ENCODE data around the gene COL27A1. TPM values are rescaled to one million over a fixed set of nuclear protein-coding genes. Genes with fewer than 3 reads are reported as not detected.

COL27A1 gene
- total RNA-seq, 1 donor from 2014 or later: 9.3 TPM

DNA sequence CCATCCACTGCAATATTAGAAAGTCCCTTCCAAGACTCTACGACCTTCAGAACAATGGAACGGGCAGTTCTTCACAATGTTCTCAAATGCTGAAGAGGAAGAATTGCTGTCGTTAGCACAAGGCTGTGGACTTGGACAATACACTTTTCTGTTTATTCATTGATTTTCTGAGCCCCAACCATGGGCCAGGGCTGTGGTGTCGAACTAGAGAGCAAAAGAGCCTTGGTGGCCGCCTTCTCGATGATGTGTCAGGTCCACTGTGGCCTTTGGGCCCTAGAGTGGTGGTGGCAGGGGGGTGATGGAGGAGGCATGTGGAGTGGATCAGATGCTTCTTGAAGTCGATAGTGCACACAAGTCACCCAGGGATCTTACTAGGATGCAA, 37.7 kb upstream of the COL27A1 start:
- TF ChIP-seq, protein P1, sequence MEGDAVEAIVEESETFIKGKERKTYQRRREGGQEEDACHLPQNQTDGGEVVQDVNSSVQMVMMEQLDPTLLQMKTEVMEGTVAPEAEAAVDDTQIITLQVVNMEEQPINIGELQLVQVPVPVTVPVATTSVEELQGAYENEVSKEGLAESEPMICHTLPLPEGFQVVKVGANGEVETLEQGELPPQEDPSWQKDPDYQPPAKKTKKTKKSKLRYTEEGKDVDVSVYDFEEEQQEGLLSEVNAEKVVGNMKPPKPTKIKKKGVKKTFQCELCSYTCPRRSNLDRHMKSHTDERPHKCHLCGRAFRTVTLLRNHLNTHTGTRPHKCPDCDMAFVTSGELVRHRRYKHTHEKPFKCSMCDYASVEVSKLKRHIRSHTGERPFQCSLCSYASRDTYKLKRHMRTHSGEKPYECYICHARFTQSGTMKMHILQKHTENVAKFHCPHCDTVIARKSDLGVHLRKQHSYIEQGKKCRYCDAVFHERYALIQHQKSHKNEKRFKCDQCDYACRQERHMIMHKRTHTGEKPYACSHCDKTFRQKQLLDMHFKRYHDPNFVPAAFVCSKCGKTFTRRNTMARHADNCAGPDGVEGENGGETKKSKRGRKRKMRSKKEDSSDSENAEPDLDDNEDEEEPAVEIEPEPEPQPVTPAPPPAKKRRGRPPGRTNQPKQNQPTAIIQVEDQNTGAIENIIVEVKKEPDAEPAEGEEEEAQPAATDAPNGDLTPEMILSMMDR (IDR thresholded peaks at IDR 0.05): no peak
- no peaks in the 10 kb centered on the region for H3K27me3 ChIP-seq
- no peak for DNase-seq (ENCODE audit: low spot score in 2 of 2)
- no peaks in the 10 kb centered on the region for H3K36me3 ChIP-seq
- H3K4me3 ChIP-seq: no peak overlapping the region
- H3K9me3 ChIP-seq: no peaks in the 10 kb centered on the region
- peaks cover 0 to 21% of the 10 kb centered on the region in 2 donors for H3K4me1 ChIP-seq
- no peak overlapping the region for H3K27ac ChIP-seq
- intact Hi-C loops (cut with DNase I): no loop called here

DNA sequence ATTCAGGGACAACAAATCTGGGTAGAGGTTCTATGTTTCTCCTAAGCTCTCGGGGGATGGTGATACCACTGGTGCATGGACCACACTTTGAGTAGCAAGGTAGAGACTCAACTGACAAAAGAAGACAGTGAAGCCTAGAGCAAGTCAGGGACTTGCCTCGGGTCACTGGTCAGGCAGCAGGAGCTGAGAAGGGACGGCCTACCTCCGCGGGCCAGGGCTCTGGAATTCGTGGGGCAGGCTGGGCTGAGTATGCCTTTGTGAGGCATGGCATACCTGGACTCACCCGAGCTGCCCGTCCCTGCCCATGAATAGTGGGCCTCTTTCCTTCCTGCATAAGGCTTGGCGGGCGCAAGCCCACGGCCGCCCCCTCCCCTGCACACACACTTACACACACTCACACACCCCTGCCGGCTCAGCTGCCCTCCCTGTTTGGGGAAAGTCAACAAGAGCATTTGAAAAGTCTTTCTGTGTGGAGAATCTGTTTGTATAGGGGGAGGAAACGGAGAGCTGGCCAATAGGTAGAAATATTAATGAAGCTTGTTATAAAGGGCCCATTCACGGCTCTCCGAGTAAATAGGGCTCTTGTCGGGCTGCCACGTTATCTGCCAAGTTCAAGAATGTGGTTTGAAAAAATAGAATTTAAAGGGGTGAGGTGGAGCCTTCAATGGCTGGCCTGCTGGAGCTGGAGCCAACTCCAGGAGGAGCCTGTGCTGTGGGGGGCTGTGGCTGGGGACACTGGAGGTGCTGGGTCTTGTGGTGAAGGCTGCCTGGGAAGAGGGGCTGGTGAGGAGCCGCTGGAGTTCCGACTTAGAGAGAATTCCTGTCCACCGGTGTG, 37.1 kb upstream of the COL27A1 start:
- no peak overlapping the region for H3K27ac ChIP-seq
- DNase-seq (ENCODE audit: low spot score in 2 of 2): no peak
- no peaks in the 10 kb centered on the region for H3K36me3 ChIP-seq
- TF ChIP-seq, protein P1 (IDR thresholded peaks at IDR 0.05): no peak
- intact Hi-C loops (cut with DNase I): no loop called here
- H3K27me3 ChIP-seq: no peaks in the 10 kb centered on the region
- no peaks in the 10 kb centered on the region for H3K9me3 ChIP-seq
- H3K4me3 ChIP-seq: no peak overlapping the region
- H3K4me1 ChIP-seq: peaks cover 0 to 15% of the 10 kb centered on the region in 2 donors

DNA sequence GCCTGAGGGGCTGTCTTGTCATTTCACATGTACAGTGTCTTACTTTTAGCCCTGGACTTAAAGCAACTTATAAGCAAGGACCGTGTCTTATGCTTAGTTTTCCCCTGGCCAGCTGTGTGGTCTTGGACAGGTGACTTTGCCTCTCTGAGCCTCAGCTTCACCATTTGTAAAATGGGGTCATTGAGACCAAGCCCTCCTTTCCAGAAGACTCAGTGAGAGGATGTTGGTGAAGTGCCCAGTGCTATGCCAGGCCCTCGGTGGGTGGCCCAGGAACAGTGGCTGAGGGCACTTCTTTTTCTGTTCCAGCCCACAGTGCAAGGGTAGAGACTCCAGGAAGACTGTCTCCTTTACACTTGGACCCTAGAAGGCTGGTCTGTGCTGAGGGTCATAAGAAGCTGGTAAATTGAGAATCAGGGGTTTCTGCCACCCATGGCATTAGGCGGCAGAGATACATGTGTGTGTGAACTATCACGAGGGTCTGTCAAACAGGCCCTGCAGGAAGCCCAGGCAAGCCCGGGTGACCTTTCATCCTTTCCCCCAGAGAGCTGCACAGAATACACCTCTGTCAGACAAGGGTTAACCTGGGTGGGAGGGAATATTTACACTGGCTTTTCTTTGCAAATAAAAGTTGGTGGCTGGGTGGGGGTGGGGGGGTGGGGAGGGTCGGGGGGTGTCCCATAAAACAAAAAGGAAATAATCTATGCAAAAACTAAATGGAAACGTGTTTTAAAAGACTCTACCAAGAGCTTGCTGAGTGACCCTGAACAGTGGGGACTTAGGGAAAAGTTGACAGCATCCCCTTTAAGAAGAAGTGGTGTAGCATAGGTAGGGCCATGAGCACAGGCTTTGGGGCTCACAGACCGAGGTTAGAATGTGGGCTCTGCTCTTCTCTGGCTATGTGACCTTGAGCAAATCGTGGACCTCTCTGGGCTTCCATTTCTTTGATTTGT, 35.8 kb upstream of the COL27A1 start:
- no peak for DNase-seq (ENCODE audit: low spot score in 2 of 2)
- intact Hi-C loops (cut with DNase I): no loop called here
- no peak overlapping the region for H3K27ac ChIP-seq

DNA sequence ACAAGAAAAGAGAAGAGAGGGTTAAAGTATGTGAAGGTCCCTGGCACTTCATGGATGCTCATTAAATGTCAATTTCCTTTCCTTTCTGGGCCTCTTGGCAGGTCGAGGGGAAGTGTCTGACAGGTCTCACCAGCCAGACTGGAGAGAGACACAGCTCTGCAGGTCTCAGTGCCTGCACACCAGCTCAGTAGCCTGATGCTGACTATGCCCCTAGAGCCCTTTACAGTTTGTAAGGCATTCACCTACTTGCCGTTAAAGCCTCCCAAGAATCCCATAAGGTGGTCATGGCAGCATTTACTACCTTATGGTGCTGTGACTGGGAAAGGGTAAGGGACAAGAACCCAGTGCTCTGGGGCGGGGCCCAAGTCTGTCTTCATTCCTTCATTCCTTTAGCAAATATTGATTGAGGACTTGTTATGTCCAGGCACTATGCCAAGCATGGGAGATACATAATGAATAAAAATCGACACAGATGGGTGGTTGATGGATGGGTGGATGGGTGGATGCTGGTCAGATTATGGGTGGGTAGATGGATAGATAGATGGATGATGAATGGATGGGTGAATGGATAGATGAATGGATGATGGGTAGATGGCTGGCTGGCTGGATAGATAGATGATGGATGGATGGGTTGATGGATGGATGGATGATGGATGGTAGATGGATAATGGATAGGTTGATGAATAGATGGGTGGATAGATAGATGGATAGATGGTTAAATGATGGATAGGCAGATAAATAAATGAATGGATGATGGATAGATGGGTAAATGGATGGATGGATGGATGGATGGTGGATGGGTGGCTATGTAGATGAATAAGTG, 34.9 kb upstream of the COL27A1 start:
- intact Hi-C loops (cut with DNase I): no loop called here
- Histone ChIP-seq H3K4me1 (peaks cover 0 to 7% of the 10 kb centered on the region in 2 donors), H3K27ac (no peak overlapping the region), H3K27me3 (no peaks in the 10 kb centered on the region), H3K9me3 (no peaks in the 10 kb centered on the region), H3K36me3 (no peaks in the 10 kb centered on the region), H3K4me3 (no peak overlapping the region)
- DNase-seq (ENCODE audit: low spot score in 2 of 2): no peak
- TF ChIP-seq, protein P1 (IDR thresholded peaks at IDR 0.05): no peak

More for the DNA sequence above, 35.8 kb upstream of the COL27A1 start:
- H3K4me1 ChIP-seq: peaks cover 0 to 7% of the 10 kb centered on the region in 2 donors
- H3K36me3 ChIP-seq: no peaks in the 10 kb centered on the region
- TF ChIP-seq, protein P1 (IDR thresholded peaks at IDR 0.05): no peak
- H3K9me3 ChIP-seq: no peaks in the 10 kb centered on the region
- no peaks in the 10 kb centered on the region for H3K27me3 ChIP-seq
- no peak overlapping the region for H3K4me3 ChIP-seq
